Hematopoietic multipotent progenitor cell treated with erythropoietin and hydrocortisone succinate and interleukin-3 and kit ligand, for 8 days (in vitro differentiated cells): ENCODE data around the gene JAK2.
"Not testable (repeated sequence)": the region's sequence is repeated elsewhere in the genome, so short reads cannot be mapped to it uniquely, and the experiment has no call there.

Experiments
- DNase-seq: peaks from one replicate; pipeline ENCODE4 v3.0.0-alpha.2; 2015

The JAK2 gene

DNA sequence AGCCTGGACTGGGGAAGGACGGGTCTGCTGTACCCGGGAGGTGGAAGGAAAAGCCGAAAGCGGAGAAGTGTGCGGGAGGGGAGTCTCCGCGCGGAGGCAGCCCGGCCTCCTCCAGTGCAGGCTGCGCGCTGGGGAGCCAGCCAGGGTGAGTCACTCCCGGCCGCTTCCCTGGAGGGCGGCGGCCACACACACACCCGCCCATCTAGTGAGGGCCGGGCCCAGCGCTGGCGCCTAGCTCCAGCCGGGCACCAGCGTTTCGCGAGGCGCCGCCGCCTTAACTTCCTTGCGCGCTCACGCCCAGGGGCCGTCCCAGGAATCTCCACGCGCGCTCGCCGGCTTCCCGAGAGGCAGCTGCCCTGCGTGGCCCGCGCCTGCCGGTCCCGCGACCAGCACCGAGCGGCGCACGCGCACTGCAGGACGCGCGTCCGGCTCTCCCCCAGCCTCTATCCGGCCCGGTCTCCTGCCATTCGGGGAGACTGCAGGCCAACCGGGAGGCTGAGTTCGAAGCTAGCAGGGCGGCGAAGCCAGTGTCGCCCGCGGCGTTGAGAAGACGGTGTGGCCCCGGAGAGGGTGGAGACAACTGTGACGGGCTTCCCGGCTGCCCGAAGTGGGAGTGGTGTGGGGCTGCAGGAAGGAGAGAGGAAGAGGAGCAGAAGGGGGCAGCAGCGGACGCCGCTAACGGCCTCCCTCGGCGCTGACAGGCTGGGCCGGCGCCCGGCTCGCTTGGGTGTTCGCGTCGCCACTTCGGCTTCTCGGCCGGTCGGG, at the start of gene JAK2:
Gene JAK2 (plus strand): TSS at position 652 of the 765 bp plus-strand sequence. CDS start 36,716 bp downstream, outside the sequence.
- DNase-seq, result peak; percentile 93

DNA sequence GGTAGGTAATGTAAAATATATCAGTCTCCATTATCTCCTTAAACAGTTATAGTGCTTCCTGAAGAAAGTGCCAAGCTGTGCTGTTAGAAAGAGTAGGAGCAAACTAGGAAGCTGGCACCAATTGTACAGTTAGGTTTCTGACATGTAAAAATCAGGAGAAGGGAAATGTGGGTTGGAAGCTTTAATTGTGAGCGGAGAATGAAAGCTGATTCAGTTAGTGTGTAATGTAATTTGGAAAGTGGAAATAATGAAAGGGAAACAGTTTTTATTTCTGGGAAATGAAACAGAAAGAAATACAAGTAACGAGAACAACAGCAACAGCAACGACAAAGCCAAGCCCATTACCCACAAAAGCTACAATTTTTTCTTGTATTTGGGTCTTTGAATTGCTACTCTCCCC, 48.8 kb upstream of the JAK2 start:
- DNase-seq, result no peak

DNA sequence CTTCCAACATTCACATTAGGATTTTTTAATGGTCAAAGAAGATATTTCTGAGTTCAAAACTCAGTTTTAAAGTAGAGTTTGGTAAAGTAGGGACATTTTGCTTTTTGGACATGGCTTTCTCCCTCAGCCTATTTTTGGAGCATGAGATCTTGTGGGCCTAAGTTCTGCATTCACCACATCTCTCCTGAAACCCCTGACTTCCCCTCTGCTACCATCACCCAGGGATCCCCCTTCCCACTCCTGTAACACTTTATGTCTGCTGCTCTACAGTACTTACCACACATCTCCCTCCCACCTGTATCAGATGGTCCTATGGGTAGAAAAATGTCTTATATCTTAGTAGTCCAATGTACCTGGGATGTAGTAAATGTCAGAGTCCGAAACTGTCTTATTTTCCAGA, 48.2 kb upstream of the JAK2 start:
- DNase-seq, result no peak

DNA sequence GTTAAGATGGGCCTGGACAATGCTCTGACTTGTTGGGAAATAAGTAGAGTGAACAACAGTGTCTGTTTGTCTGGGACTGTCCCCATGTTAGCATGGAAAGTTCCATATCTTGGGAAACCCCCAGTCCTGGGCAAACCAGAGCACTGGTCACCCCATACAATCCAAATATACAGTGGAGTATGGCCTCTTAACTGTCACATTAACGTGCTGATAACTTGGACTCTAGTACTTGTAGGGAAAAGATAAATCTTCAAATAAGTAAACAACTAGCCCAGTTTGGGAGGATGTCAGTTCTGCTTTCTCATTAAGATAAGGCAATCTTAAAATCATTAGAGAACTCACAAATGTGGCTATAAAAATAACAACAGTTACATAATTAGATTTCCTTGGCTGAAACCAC, 47.6 kb upstream of the JAK2 start:
- peak; percentile 50 for DNase-seq

DNA sequence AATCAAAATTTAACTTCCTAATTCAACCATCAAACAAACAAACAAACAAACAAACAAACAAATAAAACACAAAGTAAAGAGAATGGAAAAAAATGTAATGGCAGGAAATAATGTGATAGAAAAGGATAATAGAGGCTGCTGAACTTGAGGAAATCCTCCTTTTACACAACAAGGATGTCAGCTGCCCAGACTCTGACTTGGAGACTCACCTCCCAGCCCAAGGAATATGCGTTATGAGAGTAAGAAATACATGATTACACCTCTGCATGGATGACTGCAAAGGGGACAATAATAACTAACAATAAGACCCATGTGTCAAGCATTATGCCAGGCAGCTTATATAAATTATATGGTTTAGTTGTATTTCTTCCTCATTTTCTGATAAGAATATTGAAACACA, 46.6 kb upstream of the JAK2 start:
- DNase-seq, result no peak

DNA sequence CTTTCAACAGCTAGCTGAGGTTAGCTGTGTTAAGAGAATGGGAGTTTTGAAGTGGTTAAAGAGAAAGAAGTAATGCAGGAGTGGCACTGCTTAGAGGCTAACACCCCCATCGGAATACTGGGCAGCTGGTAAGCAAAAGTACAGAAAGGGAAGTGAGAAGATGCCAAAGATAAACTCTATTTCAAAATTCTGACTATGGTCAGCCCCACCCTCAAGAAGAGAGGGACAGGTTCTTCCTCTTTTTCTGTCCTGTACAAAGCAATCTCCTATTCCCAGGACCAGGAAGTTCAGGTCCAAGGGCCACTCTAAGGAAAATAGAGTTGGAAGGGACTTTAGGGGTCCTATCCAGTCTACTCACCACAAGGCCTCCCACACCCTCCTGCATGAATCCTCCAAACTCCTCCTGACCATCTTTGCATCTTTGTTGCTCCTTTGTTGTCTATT, 45.9 kb upstream of the JAK2 start:
- peak; percentile 42 for DNase-seq

DNA sequence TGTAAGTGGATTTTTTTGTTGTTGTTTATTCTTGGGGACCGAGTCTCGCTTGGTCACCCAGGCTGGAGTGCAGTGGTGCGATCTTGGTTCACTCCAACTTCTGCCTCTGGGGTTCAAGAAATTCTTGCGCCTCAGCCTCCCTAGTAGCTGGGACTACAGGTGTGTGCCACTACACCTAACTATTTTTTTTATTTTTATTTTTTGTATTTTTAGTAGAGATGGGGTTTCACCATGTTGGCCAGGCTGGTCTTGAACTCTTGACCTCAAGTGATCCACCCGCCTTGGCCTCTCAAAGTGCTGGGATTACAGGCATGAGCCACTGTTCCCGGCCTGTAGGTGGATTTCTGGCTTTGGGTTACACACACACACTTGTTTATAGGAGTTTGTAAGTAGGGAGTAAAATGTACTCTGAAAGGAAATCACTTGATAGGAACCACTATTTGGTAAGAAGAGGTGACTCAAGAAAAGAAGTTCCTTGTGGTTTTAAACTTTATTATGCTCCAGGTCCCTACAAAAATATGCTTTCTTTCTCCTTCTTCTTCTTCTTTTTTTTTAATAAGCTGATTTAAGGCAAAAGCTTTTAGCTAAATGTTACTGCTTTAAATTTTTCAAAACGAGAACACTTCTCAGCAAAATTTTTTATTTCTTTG, 42.9 kb upstream of the JAK2 start:
- not testable (repeated sequence) for DNase-seq

DNA sequence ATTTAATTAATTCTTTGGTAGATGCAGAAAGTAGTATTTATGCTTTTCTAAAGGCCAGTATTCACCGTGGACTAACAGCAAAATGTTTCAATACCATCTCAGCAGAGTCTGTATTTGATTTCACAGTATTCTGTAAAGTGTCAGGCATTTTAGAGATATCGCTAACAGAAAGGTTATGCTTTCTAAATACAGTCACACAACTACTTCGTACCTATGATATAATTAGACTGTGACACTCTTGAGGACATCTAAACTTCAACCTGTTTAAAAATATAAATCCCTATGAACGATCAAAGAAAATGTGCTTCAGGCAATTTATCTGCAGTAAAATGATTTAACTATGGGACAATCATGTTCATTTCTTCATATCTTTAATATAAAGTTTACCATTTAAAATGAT, 41.7 kb upstream of the JAK2 start:
- DNase-seq, result no peak

DNA sequence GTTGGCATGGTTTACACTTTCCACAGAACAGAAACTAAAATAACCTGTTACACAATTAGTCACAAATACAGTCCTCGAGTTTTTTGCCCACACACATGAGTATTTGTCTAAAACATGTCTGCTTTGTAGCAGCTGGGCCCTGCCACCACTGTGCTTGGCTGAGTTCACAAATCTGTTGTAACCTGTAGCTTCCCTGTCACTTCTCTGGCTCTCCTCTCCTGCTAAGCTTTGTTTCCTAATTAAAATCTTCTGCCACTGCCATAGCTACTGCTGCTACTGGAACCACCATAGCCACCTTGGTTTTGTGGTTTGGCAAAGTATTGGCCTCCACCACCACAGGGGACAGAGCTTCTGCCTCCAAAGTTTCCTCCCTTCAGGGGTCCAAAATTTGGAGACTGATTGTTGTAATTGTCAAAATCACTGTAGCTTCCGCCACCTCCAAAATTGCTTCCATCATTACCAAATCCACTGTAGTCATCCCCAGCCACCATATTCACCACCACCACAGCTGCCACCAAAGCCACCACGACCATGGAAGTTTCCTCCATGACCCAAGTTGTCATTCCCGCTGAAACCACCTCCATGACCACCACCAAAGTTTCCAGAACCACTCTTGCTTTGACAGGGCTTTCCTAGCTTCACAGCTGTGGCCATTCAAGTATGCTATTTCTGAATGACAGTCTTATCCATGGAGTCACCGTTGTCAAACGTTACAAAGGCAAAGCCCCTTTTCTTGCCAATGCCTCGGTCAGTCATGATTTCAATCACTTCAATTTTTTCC, 40.5 kb upstream of the JAK2 start:
- not testable (repeated sequence) for DNase-seq

DNA sequence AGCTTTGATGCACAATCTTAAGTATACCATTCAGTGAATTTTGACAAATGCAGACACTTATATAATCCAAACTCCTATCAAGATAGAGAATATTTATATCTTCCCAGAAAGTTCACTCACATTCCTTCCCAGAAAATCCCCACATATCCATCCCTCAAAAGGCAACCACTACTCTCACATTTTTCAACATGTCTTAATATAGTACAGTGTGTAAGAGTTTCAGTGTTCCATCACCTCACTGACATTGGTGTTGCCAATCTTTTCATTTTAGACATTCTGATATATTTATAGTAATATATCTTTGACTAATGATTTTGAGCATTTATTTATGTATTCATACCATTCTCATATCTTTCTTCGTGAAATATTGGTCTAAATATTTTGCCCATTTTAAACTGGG, 38.1 kb upstream of the JAK2 start:
- no peak for DNase-seq

DNA sequence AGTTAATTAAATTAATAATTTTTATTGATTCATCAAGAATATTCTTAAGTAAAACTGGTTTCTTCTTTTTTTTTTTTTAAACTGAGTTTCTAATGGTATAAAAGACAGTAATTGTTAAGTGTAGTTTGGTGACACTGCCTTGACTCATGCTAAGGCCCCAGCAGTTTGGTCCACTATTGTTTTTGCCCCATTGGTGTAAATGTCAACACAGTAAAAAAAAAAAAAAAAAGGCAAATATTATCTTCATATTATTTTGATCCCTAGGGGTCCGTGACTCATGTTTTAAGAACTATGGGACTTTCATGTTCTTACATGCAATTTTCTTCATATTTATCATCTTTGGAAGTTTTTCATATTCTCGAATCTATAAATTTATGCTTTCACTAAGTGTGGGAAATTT, 29.2 kb upstream of the JAK2 start:
- no peak for DNase-seq

DNA sequence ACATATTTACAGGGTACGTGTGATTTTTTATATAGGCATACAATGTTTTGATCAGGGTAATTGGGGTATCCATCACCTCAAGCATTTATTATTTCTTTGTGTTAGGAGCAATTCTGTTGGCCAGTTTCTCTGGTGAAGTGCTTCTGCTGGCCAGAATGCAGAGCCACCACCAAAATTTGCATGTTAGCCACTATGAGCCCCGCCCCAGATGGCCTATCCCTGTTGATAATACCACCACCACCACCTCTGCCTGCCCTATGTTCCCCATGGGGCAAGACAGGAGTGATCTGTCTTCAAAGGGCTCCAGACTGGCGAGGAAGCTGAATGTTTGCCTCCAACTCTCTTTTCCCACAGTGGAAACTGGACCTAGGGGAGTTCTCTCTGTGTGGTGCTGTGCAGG, 26.0 kb upstream of the JAK2 start:
- peak; percentile 26 for DNase-seq

DNA sequence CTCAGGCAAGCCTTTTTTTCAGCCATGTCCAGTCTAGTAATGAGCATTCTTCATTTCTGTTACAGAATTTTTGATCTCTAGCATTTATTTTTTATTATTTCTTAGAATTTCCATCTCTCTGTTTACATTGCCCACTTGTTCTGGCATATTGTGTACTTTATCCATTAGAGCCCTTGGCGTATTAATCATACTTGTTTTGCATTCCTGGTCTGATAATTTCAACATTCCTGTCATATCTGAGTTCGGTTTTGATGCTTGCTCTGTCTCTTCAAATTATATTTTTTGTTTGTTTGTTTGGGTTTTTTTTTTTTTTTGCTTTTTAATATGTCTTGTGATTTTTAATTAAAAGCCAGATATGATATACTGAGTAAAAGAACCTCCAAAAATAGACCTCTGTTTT, 23.0 kb upstream of the JAK2 start:
- no peak for DNase-seq

DNA sequence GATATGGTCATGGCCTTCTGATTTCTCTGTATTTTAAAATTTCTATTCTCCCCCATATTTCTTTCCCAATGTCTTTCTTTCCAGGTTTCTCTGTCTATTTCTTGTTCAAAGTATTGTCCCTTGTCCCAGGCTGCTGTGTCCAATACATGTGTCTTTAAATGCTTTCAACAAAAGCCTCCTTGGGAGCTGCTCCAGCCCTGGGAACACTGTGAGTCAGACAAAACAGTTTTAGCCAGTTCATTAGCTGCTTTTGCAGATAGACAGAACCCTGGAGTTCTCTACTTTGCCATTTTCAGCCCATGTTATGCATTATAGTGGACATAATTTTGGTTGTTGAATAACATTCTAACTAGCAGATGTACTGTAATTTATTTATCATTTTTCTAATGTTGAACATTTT, 20.5 kb upstream of the JAK2 start:
- DNase-seq, result no peak

DNA sequence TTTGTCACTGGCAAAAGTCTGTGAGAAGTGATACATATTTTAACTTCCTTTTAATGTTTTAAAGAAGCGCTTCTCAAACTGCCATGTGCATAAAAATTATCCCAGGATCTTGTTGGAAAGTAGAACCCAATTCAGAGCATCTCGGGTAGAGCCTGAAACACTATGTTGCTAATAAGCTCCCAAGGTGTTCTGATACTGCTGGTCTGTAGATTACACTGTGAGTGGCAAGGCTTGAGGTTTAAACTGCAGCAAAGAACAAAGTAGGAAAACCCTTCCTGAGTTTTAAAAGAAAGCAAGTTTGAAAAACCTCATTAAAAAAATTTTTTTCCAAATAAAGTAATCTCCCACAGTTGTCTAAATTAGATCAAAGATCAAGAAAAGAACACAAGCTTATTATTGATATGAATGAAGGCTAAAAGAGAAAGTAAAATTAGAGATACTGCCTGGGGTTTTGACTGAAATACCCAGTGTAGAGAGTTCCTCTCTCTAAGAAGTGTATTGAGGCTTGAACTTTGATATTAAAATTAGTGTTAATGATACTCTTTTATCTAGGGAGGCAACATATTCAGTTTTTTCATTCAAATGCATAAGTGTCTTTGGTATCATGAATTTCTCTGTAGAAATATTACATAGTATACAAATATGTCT, 19.8 kb upstream of the JAK2 start:
- DNase-seq, result no peak

DNA sequence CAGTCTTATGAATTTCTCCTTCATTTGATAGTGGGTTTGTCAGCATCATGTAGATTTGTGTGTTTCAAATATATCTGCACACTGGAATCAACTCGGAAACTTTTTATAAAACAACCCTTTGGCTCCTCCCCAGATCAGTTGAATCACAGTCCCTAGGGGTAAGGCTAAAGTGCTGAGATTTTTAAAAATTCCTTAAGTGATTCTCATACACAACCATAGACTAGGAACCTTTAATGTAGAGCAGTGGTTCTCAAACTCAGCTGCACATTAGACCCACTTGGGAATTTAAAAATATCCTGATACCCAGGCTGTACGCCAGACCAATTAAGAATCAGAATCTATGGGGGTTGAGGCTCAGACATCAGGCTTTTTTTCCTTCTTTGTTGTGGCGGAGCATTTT, 17.5 kb upstream of the JAK2 start:
- DNase-seq, result no peak

DNA sequence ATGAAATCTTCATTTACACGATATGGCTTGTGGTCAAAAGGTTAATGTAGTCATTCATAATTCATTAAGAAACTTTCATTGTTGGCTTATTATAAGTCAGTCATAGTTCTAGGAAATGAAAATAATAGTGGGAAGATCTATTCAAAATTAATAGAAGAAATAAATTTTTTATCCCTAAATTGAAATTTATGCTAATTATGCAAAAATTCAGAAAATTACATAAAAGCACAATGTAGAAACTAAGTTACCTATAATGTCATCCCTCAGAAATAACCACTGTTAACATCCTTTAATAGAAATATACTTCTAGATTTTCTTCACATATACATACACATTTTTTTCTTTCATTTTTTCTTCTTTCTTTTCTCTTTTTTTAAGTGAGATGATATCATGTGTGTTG, 15.9 kb upstream of the JAK2 start:
- no peak for DNase-seq

DNA sequence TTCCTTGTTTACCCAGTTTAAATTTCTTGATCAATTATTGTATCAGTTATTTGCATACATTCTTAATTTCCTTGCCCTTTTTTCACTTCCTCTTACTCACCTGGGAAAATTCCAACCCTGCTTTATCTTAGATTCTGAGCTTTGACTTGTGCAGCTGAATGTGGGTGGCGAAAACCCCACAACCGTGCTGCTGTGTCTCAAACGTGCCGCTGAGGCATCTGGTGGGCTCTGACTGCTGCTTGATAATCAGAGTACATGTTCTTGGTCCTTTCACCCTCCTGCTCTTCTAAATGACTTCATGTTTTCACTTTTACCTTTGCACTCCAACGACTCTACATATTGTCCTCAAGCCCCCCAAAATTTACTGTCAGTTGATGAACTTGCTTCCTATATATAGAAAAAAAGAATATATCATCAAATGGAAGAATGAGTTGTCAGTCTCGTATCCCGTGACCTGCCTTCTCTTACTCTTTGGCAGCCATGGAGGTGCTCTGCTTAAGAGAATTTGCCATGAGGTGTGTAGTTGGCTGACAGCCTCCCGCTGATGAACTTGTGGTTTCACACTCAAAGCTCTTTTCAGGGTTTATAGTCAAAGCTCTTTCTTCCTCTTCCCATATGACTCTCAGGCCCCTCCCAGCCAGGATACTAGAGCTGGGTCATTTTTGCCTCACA, 14.0 kb upstream of the JAK2 start:
- DNase-seq, result no peak

DNA sequence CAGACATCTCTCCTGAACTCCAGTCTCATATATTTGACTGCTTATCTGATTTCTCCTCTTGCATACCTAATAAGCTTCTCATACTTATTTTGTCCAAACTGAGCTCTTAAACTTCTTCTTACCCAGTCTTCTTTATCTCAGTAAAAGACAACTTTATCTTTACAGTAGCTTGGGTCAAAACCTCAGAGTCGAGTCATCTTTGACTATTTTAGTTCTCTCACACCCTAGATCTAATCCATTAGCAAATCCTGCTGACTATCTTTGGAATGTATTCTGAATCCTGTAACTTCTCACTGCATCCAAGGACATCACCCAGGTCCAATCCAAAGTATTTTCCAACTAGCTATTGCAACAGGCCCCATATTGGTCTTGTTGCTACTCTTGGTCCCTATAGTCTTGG, 11.8 kb upstream of the JAK2 start:
- DNase-seq, result no peak

DNA sequence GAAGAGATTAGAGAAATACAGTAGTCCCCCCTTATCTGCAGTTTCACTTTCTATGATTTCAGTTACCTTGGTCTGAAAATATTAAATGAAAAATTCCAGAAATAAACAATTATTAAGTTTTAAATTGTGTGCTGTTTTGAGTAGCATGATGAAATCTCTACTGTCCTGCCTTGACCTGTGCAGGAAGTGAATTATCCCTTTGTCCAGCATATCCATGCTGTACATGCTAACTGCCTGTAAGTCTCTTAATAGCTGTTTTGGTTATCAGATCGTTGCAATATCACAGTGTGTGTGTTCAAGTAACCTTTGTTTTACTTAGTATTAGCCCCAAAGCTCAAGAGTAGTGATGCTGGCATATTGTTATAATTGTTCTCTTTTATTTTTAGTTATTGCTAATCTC, 11.2 kb upstream of the JAK2 start:
- DNase-seq, result no peak

DNA sequence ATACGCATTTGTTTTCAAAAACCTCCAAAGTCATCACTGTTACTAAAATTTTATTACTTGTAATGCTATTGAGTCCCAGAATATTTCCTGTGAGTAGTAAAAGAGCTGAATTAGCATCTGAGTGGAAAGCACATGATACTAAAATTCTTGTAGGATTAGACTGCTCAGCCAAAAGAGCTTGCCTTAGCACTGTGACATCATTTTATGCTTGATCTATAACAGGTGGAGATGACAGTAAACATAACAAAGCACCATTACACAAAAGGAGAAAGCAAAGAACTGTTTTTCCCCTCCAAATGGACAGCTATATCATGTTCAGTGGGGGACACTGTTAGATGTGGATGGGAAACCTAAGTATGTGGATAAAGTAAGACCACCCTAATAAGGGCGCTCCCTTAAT, 5.8 kb upstream of the JAK2 start:
- no peak for DNase-seq

DNA sequence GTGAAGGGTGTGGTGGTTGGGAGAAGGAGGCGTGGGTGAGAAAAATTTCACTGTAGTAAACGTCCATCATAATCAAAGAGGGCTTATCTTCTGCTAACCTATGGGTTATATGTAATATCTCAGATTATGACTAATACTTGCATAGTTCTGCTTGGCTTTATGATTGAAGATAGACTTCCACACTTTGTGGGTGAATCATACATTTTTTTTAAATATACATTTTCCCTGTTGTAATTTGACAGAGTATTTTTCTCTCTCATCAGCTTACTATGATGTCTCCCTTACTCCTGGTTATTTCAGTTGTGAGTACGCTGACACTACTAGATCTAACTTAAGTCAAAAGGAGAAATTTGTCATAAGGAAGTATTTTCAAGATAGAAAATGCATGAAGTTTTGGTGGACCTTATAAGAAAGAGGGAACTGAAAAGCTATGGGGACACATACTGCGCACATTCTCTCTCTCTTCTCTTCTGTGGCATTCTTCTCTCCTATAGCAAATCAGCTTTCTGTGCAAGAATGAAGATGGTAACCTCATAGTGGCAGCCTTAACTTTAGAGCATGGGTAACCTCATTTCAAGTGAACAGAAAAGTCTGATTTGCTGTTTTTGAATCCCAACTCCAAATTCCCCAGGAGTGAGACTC, 4.9 kb upstream of the JAK2 start:
- peak; percentile 52 for DNase-seq
